Measurements from ENCODE around the gene MIS12. TPM values are rescaled to one million over a fixed set of nuclear protein-coding genes. Genes with fewer than 3 reads are reported as not detected.

MIS12 gene
- total RNA-seq, 1 donor from 2014 or later, result 28.1 TPM

GRCh38 chr17:5444209-5444608 lies 42.2 kb upstream of the MIS12 start:
- no peak for DNase-seq (ENCODE audit: extremely low spot score, unreplicated experiment)
- Mint-ChIP-seq H3K4me3 (no peak overlapping the region), H3K27ac (no peak overlapping the region), H3K4me1 (ENCODE audit: unreplicated experiment) (peaks cover 6% of the 10 kb centered on the region), H3K27me3 (no peaks in the 10 kb centered on the region), H3K36me3 (peaks cover 14% of the 10 kb centered on the region), H3K9me3 (no peaks in the 10 kb centered on the region)
- TF ChIP-seq CTCF (conservative IDR thresholded peaks at IDR 0.05), result no peak

GRCh38 chr17:5446786-5447185 lies 39.6 kb upstream of the MIS12 start:
- TF ChIP-seq CTCF (conservative IDR thresholded peaks at IDR 0.05), result no peak
- Mint-ChIP-seq H3K36me3 (peaks cover 23% of the 10 kb centered on the region), H3K27me3 (no peaks in the 10 kb centered on the region), H3K27ac (no peak overlapping the region), H3K9me3 (no peaks in the 10 kb centered on the region), H3K4me1 (ENCODE audit: unreplicated experiment) (no peaks in the 10 kb centered on the region), H3K4me3 (no peak overlapping the region)
- no peak for DNase-seq (ENCODE audit: extremely low spot score, unreplicated experiment)

- peaks cover 8% of the 10 kb centered on the region for H3K36me3 Mint-ChIP-seq
- no peak overlapping the region for H3K27ac Mint-ChIP-seq
- TF ChIP-seq CTCF (conservative IDR thresholded peaks at IDR 0.05), result no peak
- peaks cover 24% of the 10 kb centered on the region for H3K4me1 Mint-ChIP-seq (ENCODE audit: unreplicated experiment)
- H3K9me3 Mint-ChIP-seq, result no peaks in the 10 kb centered on the region
- H3K27me3 Mint-ChIP-seq, result no peaks in the 10 kb centered on the region
- no peak for DNase-seq (ENCODE audit: extremely low spot score, unreplicated experiment)
- H3K4me3 Mint-ChIP-seq, result no peak overlapping the region
These were observed 21.5 kb upstream of the MIS12 start for GRCh38 chr17:5464717-5465507.

- Mint-ChIP-seq H3K4me3 (peak overlapping the region; percentile 91), H3K27me3 (no peaks in the 10 kb centered on the region), H3K27ac (no peak overlapping the region), H3K9me3 (no peaks in the 10 kb centered on the region), H3K4me1 (ENCODE audit: unreplicated experiment) (peaks cover 24% of the 10 kb centered on the region), H3K36me3 (peaks cover 4% of the 10 kb centered on the region)
- DNase-seq (ENCODE audit: extremely low spot score, unreplicated experiment), result no peak
- no peak for TF ChIP-seq CTCF (conservative IDR thresholded peaks at IDR 0.05)
These were observed 20.1 kb upstream of the MIS12 start for GRCh38 chr17:5466295-5466694.

GRCh38 chr17:5467416-5467815 lies 18.9 kb upstream of the MIS12 start:
- no peak for TF ChIP-seq CTCF (conservative IDR thresholded peaks at IDR 0.05)
- Mint-ChIP-seq H3K27me3 (no peaks in the 10 kb centered on the region), H3K9me3 (no peaks in the 10 kb centered on the region), H3K36me3 (peaks cover 7% of the 10 kb centered on the region), H3K4me1 (ENCODE audit: unreplicated experiment) (peaks cover 24% of the 10 kb centered on the region), H3K27ac (peak overlapping the region; percentile 17), H3K4me3 (peak overlapping the region; percentile 91)
- DNase-seq (ENCODE audit: extremely low spot score, unreplicated experiment), result no peak

Measured in type B pancreatic cell (in vitro differentiated cells).